ENCODE results near the gene KCNA3. TPM values are rescaled to one million over a fixed set of nuclear protein-coding genes. Genes with fewer than 3 reads are reported as not detected.

Gene KCNA3
- total RNA-seq (2014; rRNA removed; shearing (Covaris generic)) = not detected in 2 replicates

DNA sequence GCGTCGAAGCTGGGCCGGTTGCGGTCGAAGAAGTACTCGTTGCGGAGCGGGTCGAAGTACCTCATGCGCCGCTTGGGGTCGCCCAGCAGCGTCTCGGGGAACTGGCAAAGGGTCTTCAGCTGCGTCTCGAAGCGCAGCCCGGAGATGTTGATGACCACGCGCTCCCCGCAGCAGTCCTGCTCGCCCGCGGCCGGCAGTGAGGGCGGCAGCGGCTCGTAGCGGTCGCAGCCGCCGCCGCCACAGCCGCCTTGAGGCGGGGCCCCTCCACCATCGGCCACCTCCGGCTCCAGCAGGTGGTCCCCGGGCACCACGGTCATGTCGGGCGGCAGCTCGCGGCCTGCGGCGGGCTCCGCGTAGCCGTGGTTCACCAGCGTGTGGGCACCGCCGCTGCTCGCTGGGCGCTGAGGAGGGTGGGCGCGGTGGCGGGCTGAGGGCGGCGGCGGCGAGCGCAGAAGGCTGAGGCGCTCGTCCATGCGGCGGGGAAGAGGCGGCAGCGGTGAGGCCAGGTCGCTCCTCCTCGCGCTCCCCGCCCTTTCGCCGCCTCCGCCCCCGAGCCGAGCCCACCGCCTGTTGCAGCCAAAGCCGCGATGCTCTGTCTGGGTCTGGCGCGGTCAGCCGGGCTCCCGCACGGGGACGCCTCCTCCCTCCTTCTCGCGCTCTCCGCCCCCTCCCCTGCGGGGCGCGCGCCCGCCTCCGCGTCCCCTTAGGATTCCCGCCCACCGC is at the start of gene KCNA3:
TSS of gene KCNA3 (minus strand) at position 604 of the 723 bp plus-strand sequence. CDS start at position 473, 131 bp downstream.
- no peaks in the 10 kb centered on the region for H3K27me3 ChIP-seq
- no peak for DNase-seq
- no peak within 1 kb of the TSS for H3K4me3 ChIP-seq
- no peak within 1 kb of the TSS for H3K27ac ChIP-seq
- no peaks in the 10 kb centered on the region for H3K9me3 ChIP-seq (replicated peaks)
- no peaks in the 10 kb centered on the region for H3K4me1 ChIP-seq
- H3K36me3 ChIP-seq = no peaks in the 10 kb centered on the region

DNA sequence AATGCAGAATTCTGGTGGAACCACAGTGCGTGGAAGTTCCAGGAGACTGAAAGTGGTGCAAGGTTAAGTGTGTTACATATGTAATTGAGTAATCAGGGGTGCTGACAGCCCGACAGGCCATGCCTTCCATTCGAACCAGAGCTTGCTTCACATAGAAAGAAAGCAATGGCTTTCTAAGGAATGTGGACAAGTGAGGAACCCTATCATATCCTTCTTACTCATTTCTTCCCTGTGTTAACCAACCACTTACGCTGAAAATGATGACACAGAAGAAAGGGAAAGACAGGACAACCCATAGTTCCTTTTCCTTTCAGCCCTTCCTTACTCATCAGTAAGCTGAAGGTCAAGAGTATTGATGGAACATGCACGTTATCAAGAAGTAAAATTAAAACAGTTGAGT is 48.1 kb upstream of the KCNA3 start:
- Histone ChIP-seq H3K4me1 (no peaks in the 10 kb centered on the region), H3K27ac (no peak overlapping the region), H3K36me3 (no peaks in the 10 kb centered on the region), H3K4me3 (no peak overlapping the region), H3K9me3 (replicated peaks) (no peaks in the 10 kb centered on the region), H3K27me3 (peaks cover 3% of the 10 kb centered on the region; the same call in 1 of the 2 replicates)
- DNase-seq = no peak

DNA sequence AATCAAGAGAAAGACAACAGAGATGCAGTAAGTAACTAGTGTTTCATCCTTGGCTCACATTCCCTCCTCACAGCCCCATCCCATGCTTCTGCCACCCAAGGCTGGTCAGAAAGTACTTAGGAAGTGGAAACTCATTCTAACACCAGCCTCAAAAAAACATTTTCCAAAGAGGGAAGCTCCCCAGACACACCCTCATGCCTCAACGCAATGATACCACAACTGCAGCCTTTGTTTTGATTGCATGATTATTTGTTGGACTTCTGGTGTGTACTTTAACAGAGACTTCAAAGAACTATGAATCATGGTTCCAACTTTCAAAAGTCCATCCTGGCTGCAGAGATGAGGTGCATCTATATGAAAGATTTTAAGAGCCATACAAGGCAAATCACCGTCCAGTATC is 45.2 kb upstream of the KCNA3 start:
- Histone ChIP-seq H3K27me3 (no peaks in the 10 kb centered on the region; the same call in 1 of the 2 replicates), H3K9me3 (replicated peaks) (no peaks in the 10 kb centered on the region), H3K36me3 (no peaks in the 10 kb centered on the region), H3K4me1 (no peaks in the 10 kb centered on the region), H3K4me3 (no peak overlapping the region), H3K27ac (no peak overlapping the region)
- DNase-seq = no peak

DNA sequence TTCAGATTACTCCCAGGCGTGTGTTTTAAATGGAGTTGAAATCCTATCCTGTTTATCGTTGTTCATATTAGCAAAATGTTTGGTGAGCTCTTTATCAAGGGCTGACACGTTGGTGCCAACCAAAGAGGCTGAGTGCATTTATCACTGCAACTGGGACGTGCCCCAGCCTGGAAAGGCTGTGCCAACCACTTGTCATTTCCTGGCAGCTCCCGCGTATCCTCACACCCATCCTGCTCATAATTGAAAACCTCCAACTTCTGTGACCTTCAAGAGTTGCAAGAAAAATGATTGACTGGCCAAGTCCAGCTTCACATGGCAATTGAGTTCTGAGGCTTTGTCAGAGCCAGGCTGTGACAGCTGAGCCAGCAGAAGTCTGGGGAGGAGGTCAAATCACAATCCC is 43.7 kb upstream of the KCNA3 start:
- no peaks in the 10 kb centered on the region for H3K4me1 ChIP-seq
- no peak for DNase-seq
- no peak overlapping the region for H3K4me3 ChIP-seq
- H3K27me3 ChIP-seq = no peaks in the 10 kb centered on the region; the same call in 1 of the 2 replicates
- H3K27ac ChIP-seq = no peak overlapping the region
- no peaks in the 10 kb centered on the region for H3K36me3 ChIP-seq
- no peaks in the 10 kb centered on the region for H3K9me3 ChIP-seq (replicated peaks)

DNA sequence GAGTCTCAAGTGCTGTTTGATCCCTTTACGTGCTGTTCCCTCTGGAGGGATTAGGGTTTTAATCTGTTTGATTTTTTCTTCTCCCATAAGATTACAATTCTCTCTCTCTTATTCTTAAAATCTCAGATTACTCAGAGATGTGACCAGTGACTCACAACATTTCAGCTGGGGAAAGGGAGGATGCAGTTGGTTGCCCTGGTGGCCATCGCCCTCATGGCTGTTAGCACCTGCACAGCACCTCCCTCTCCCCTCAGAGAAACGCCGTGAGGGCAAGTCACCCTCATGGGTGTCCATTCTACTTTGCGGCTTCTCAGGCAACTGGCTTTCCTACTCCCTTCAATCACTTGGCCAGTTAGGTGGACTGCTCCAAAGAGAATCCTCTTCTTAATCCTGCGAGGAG is 42.4 kb upstream of the KCNA3 start:
- Histone ChIP-seq H3K27ac (no peak overlapping the region), H3K9me3 (replicated peaks) (no peaks in the 10 kb centered on the region), H3K36me3 (no peaks in the 10 kb centered on the region), H3K27me3 (no peaks in the 10 kb centered on the region; the same call in 1 of the 2 replicates), H3K4me3 (no peak overlapping the region), H3K4me1 (no peaks in the 10 kb centered on the region)
- no peak for DNase-seq

GRCh38 chr1:110714374-110714995 is 39.7 kb upstream of the KCNA3 start:
- no peaks in the 10 kb centered on the region for H3K9me3 ChIP-seq (replicated peaks)
- no peaks in the 10 kb centered on the region for H3K4me1 ChIP-seq
- H3K36me3 ChIP-seq = no peaks in the 10 kb centered on the region
- H3K27me3 ChIP-seq = no peaks in the 10 kb centered on the region; the same call in 1 of the 2 replicates
- no peak overlapping the region for H3K4me3 ChIP-seq
- H3K27ac ChIP-seq = no peak overlapping the region
- DNase-seq = no peak

GRCh38 chr1:110713221-110713620 is 38.5 kb upstream of the KCNA3 start:
- no peak overlapping the region for H3K27ac ChIP-seq
- no peak for DNase-seq
- no peaks in the 10 kb centered on the region for H3K9me3 ChIP-seq (replicated peaks)
- no peaks in the 10 kb centered on the region for H3K36me3 ChIP-seq
- no peaks in the 10 kb centered on the region; the same call in 1 of the 2 replicates for H3K27me3 ChIP-seq
- no peaks in the 10 kb centered on the region for H3K4me1 ChIP-seq
- H3K4me3 ChIP-seq = no peak overlapping the region

DNA sequence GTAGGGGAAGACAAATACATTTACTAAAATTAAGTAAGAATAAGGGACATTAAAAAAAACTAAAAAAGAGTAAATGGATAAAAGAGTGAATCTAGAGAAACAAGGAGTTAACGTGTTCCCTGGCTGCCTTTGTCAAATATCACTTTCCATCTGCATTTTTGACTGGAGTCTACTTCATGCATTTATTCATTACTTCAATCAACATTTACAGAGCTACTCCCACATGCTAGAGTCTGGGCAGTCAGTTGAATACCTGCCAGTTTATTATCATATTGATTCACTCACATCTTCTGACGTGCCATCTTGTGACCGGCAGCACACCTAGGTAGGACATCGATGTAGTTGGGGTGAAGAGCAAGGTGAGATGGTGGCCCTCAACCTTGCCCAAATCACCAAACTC is 35.6 kb upstream of the KCNA3 start:
- Histone ChIP-seq H3K36me3 (no peaks in the 10 kb centered on the region), H3K27ac (no peak overlapping the region), H3K4me1 (no peaks in the 10 kb centered on the region), H3K9me3 (replicated peaks) (no peaks in the 10 kb centered on the region), H3K27me3 (no peaks in the 10 kb centered on the region), H3K4me3 (no peak overlapping the region)
- no peak for DNase-seq

DNA sequence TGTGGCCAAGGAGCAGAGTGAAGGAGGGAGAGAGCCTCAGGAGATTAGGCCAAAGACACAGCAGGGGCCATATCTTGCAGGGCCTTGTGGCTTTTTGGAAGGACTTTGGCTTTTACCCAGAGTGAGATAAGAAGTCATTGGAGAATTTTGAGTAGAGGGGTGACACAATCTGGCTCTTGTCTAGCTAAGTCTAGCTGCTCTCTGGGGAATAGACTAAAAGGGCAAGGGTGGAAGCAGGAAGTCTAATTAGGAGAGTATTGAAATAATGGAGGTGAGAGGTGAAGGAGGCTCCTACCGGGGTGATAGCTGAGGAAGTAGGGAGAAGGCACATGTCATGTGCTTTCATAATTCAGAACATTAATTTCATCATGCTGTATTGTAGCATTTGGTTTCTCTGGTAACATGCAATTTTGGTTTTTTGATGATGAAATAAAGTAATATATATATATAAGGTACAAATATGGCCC is 34.3 kb upstream of the KCNA3 start:
- no peaks in the 10 kb centered on the region for H3K9me3 ChIP-seq (replicated peaks)
- H3K27me3 ChIP-seq = no peaks in the 10 kb centered on the region
- no peaks in the 10 kb centered on the region for H3K36me3 ChIP-seq
- no peaks in the 10 kb centered on the region for H3K4me1 ChIP-seq
- DNase-seq = no peak
- H3K4me3 ChIP-seq = no peak overlapping the region
- no peak overlapping the region for H3K27ac ChIP-seq

GRCh38 chr1:110707232-110707631 is 32.5 kb upstream of the KCNA3 start:
- Histone ChIP-seq H3K36me3 (no peaks in the 10 kb centered on the region), H3K27ac (no peak overlapping the region), H3K4me3 (no peak overlapping the region), H3K4me1 (no peaks in the 10 kb centered on the region), H3K9me3 (replicated peaks) (no peaks in the 10 kb centered on the region), H3K27me3 (no peaks in the 10 kb centered on the region)
- DNase-seq = no peak

DNA sequence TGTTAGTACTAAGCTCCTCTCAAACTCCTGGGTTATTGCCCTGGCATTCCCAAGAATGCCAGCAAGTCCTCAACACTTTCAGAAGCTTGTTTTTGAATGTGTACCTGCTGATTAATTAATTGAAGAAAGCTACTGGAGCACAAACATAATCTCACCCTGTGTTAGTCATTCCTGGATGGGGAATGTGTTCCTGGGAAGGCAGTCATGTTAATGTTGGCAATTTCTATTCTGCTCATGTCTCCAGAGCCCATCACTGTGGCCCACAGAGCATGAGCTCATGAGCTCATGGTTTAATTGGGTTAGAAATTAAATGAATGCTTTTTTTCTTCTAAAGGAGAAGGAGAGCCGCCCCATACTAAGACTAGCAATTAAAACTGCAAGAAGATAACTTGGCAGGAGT is 31.9 kb upstream of the KCNA3 start:
- H3K4me1 ChIP-seq = no peaks in the 10 kb centered on the region
- no peaks in the 10 kb centered on the region for H3K9me3 ChIP-seq (replicated peaks)
- no peaks in the 10 kb centered on the region for H3K27me3 ChIP-seq
- no peak for DNase-seq
- no peak overlapping the region for H3K27ac ChIP-seq
- H3K4me3 ChIP-seq = no peak overlapping the region
- no peaks in the 10 kb centered on the region for H3K36me3 ChIP-seq

GRCh38 chr1:110702260-110702659 is 27.5 kb upstream of the KCNA3 start:
- no peak overlapping the region for H3K4me3 ChIP-seq
- no peak overlapping the region for H3K27ac ChIP-seq
- no peaks in the 10 kb centered on the region for H3K9me3 ChIP-seq (replicated peaks)
- H3K36me3 ChIP-seq = no peaks in the 10 kb centered on the region
- DNase-seq = no peak
- H3K4me1 ChIP-seq = no peaks in the 10 kb centered on the region
- H3K27me3 ChIP-seq = no peaks in the 10 kb centered on the region

DNA sequence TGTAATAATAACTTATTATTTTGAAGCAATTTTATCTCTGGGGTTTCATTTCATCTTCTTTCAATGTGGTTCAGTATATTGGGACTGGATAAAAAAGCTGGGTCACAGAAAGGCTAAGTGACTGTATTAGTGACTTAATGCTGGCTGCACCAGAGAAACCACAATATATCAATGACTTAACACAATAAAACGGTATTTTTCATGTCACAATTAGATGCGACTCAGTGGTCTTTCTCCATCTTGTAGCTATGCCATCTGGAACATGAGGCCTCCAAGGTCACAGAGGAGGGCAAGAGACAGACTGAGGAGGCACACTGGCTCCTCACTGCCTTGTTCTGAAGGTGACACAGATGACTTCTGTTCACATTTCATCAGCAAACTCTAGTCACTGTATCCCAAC is 26.0 kb upstream of the KCNA3 start:
- H3K36me3 ChIP-seq = no peaks in the 10 kb centered on the region

GRCh38 chr1:110697606-110698005 is 22.9 kb upstream of the KCNA3 start:
- H3K36me3 ChIP-seq = no peaks in the 10 kb centered on the region
- no peak overlapping the region for H3K27ac ChIP-seq
- DNase-seq = no peak
- 0 out of 2 replicates have a peak, but pooled peaks cover 6% of the 10 kb centered on the region for H3K27me3 ChIP-seq
- no peaks in the 10 kb centered on the region for H3K4me1 ChIP-seq
- H3K9me3 ChIP-seq (replicated peaks) = no peaks in the 10 kb centered on the region
- H3K4me3 ChIP-seq = no peak overlapping the region

More for the DNA sequence above, 26.0 kb upstream of the KCNA3 start:
- Histone ChIP-seq H3K4me1 (no peaks in the 10 kb centered on the region), H3K9me3 (replicated peaks) (no peaks in the 10 kb centered on the region), H3K4me3 (no peak overlapping the region), H3K27ac (no peak overlapping the region), H3K27me3 (0 out of 2 replicates have a peak, but pooled peaks cover 6% of the 10 kb centered on the region)
- no peak for DNase-seq

DNA sequence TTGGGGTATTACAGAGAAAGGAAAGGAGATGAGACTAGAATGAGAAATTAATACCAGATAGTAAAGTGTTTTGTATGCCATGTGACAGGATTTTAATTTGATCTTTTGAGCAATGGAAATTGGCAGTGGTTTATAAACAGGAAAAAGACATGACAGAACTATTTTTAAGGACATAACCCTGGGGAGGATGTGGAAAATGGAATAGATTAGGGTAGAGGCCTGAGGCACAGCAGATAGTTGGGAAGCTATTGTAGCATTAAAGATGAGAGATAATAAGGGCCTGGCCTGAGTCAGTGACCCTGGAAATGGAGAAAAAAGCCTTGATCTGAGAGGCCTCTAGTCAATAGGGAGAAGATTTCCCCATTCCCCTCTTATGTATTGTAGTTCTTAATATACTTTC is 22.1 kb upstream of the KCNA3 start:
- no peak for DNase-seq
- no peaks in the 10 kb centered on the region for H3K4me1 ChIP-seq
- H3K27me3 ChIP-seq = 0 out of 2 replicates have a peak, but pooled peaks cover 10% of the 10 kb centered on the region
- no peaks in the 10 kb centered on the region for H3K9me3 ChIP-seq (replicated peaks)
- no peaks in the 10 kb centered on the region for H3K36me3 ChIP-seq
- no peak overlapping the region for H3K27ac ChIP-seq
- H3K4me3 ChIP-seq = no peak overlapping the region

Measured in SJCRH30 (cell line).